Measurements from ENCODE around the gene OSGIN1. TPM values are rescaled to one million over a fixed set of nuclear protein-coding genes. Genes with fewer than 3 reads are reported as not detected.

Gene OSGIN1
- total RNA-seq, 1 donor from 2014 or later: 0.31 TPM

DNA sequence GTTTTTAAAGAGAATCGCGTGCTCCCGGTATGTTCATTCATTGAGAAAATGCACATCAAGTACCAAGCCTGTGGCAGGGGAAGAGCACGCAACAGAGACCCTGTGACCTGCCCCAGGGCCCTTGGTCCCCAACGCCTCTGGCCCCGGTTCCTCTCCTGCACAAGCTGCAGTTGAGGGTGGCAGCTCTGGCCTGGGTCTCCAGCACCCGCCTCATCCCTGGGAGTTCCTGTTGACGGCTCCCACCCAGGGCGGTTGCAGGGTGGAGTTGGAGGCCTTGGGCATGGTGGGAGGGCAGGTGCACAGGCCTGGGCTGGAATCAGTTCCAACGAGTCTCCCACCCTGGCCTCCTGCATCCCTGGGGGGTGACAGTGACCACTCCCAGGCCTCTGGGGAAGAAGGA is 20.0 kb downstream of the OSGIN1 start:
- Mint-ChIP-seq H3K4me1 (ENCODE audit: unreplicated experiment) (no peaks in the 10 kb centered on the region), H3K36me3 (ENCODE audit: low read depth, unreplicated experiment) (peaks cover 5% of the 10 kb centered on the region), H3K27me3 (ENCODE audit: unreplicated experiment) (peaks cover 16% of the 10 kb centered on the region), H3K9me3 (ENCODE audit: unreplicated experiment) (no peaks in the 10 kb centered on the region), H3K27ac (ENCODE audit: unreplicated experiment) (no peak overlapping the region), H3K4me3 (ENCODE audit: unreplicated experiment) (no peak overlapping the region)
- TF ChIP-seq CTCF (IDR thresholded peaks at IDR 0.05; ENCODE audit: unreplicated experiment): no peak
- no peak for DNase-seq (ENCODE audit: low spot score)

- Mint-ChIP-seq H3K27me3 (ENCODE audit: unreplicated experiment) (peaks cover 16% of the 10 kb centered on the region), H3K4me3 (ENCODE audit: unreplicated experiment) (no peak overlapping the region), H3K4me1 (ENCODE audit: unreplicated experiment) (no peaks in the 10 kb centered on the region), H3K9me3 (ENCODE audit: unreplicated experiment) (no peaks in the 10 kb centered on the region), H3K36me3 (ENCODE audit: low read depth, unreplicated experiment) (peaks cover 8% of the 10 kb centered on the region), H3K27ac (ENCODE audit: unreplicated experiment) (no peak overlapping the region)
- no peak for TF ChIP-seq CTCF (IDR thresholded peaks at IDR 0.05; ENCODE audit: unreplicated experiment)
- DNase-seq (ENCODE audit: low spot score): no peak
These were observed 20.7 kb downstream of the OSGIN1 start for GRCh38 chr16:83973581-83974385.

- H3K36me3 Mint-ChIP-seq (ENCODE audit: low read depth, unreplicated experiment): peaks cover 10% of the 10 kb centered on the region
- H3K27ac Mint-ChIP-seq (ENCODE audit: unreplicated experiment): no peak overlapping the region
- H3K9me3 Mint-ChIP-seq (ENCODE audit: unreplicated experiment): no peaks in the 10 kb centered on the region
- H3K4me1 Mint-ChIP-seq (ENCODE audit: unreplicated experiment): no peaks in the 10 kb centered on the region
- no peak for TF ChIP-seq CTCF (IDR thresholded peaks at IDR 0.05; ENCODE audit: unreplicated experiment)
- peaks cover 16% of the 10 kb centered on the region for H3K27me3 Mint-ChIP-seq (ENCODE audit: unreplicated experiment)
- no peak for DNase-seq (ENCODE audit: low spot score)
- H3K4me3 Mint-ChIP-seq (ENCODE audit: unreplicated experiment): no peak overlapping the region
These were observed 21.4 kb downstream of the OSGIN1 start for GRCh38 chr16:83974475-83974874.

- no peaks in the 10 kb centered on the region for H3K4me1 Mint-ChIP-seq (ENCODE audit: unreplicated experiment)
- TF ChIP-seq CTCF (IDR thresholded peaks at IDR 0.05; ENCODE audit: unreplicated experiment): no peak
- peaks cover 10% of the 10 kb centered on the region for H3K36me3 Mint-ChIP-seq (ENCODE audit: low read depth, unreplicated experiment)
- no peak overlapping the region for H3K4me3 Mint-ChIP-seq (ENCODE audit: unreplicated experiment)
- no peak for DNase-seq (ENCODE audit: low spot score)
- H3K27ac Mint-ChIP-seq (ENCODE audit: unreplicated experiment): no peak overlapping the region
- peaks cover 7% of the 10 kb centered on the region for H3K27me3 Mint-ChIP-seq (ENCODE audit: unreplicated experiment)
- H3K9me3 Mint-ChIP-seq (ENCODE audit: unreplicated experiment): no peaks in the 10 kb centered on the region
These were observed 22.7 kb downstream of the OSGIN1 start for GRCh38 chr16:83975590-83976260.
